ENCODE data around the gene BTBD17.

BTBD17 gene

DNA sequence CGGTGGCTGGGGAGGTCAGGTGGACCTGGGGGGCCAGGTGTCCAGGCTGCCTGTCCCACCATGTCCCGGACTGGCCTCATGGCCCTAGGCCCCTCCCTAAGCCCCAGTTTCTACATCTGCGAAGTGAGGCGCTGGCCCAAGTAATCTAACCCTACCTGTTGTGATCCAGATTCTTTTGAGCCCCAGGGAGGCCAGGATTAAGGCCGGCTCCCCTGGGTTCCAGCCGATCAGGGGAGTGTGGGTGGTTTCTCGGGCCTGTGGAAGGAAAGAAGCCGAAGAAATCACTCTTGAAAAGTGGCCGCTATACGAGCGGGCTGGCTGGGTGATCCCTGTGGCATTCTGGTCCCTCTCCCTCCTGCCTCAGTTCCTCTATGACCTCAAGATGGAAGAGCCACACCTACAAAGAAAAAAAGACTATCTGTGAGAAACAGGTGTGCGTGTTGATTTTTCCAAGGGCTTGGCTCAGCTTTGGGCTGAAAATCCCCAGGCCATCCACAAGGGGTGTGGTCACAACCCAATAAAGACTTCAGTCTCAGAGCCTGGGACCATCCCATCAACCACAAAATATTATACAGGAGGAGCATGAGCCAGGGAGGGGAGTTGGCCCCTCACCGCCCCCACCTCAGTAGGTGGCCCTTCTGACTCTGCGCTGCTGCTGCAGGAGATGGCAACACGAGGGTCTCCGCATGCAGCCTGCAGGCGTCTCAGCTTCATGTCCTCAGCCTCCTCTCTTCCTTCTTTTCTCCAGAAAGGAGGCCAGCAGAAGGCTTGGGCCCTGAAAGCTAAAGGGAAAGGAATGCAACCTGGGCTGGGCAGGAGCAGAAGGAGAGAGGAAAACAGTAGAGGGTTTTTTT is 25.9 kb upstream of the BTBD17 start:
- no peak for FAIRE-seq

- no peak for FAIRE-seq
These were observed 24.7 kb upstream of the BTBD17 start for GRCh38 chr17:74386386-74386785.

GRCh38 chr17:74385201-74385600 is 23.5 kb upstream of the BTBD17 start:
- FAIRE-seq: no peak

DNA sequence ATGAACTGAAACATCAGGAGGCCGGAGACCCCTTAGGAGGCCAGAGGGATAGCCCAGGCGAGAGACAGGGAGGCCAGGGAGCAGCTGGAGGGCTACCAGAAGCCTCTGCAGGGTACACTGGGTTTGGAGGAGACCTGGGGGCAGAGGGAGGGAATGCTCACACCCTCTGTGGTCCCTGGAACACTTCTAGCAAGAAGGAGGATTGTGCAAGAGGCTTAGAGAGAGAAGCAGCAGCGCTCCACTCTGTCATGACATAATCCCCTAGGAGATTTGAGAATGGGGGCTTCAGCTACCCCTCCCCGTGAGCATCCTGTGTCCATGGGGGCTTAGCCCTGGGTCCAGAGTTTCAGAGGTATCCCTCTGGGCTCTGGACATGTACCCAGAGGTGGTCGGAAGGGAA is 21.5 kb upstream of the BTBD17 start:
- FAIRE-seq: no peak

GRCh38 chr17:74380959-74381808 is 19.5 kb upstream of the BTBD17 start:
- FAIRE-seq: no peak

- FAIRE-seq: no peak
These were observed 18.7 kb upstream of the BTBD17 start for GRCh38 chr17:74380086-74380958.

DNA sequence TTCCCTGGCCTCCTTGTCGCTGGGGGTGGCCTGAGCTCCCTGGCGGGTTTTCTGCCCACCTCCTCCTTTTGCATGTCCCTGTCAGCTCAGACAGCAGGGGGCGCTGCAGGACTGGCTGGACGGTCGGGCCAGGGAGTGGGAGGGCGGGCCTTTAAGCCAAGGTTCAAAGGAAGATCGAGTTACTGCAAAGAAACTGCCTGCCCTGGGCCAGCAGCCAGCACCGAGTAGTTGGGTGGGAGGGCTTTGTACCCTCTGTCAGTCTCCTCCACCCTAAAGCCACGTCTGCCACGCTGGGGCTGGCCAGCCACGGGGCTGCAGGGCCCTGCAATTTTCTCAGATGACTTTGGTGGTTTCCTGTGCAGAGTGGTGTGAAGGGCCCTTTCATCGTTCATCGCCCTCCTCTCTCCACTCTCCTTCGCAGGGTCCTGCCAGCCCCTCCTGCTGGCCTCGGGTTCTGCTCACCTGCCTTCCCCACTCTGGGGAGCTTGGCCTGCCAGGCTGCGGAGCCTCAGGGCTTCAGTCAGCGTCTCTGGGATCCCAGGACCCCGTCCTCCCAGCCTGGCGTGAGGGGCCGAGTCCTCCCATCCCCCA is 17.9 kb upstream of the BTBD17 start:
- no peak for FAIRE-seq

GRCh38 chr17:74374858-74375257 is 13.2 kb upstream of the BTBD17 start:
- no peak for FAIRE-seq

- FAIRE-seq: no peak
These were observed 12.4 kb upstream of the BTBD17 start for GRCh38 chr17:74373838-74374606.

DNA sequence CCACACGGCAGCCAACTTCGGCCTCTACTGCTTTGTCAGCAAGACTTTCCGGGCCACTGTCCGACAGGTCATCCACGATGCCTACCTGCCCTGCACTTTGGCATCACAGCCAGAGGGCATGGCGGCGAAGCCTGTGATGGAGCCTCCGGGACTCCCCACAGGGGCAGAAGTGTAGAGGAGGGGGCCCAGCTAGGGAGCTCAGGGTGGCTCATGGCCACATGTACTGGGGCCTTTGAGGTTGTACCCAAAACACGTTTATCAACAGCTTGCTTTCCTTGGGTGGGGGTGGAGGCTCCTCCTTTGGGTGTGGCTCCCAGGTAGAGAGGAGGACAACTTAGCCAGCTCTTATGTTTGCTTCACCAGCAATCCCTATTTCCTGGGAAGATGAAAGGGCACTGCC is 10.8 kb upstream of the BTBD17 start:
- FAIRE-seq: no peak

DNA sequence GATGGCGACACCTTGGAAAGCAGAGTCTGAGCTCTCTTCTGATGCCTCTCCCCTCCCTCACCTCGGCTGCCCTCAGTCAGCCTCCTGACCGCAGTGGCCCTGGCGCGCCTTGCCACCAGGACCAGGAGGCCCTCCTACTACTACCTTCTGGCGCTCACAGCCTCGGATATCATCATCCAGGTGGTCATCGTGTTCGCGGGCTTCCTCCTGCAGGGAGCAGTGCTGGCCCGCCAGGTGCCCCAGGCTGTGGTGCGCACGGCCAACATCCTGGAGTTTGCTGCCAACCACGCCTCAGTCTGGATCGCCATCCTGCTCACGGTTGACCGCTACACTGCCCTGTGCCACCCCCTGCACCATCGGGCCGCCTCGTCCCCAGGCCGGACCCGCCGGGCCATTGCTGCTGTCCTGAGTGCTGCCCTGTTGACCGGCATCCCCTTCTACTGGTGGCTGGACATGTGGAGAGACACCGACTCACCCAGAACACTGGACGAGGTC is 10.0 kb upstream of the BTBD17 start:
- no peak for FAIRE-seq

- FAIRE-seq: no peak
These were observed 8.2 kb upstream of the BTBD17 start for GRCh38 chr17:74369665-74370490.

GRCh38 chr17:74369221-74369620 is 7.6 kb upstream of the BTBD17 start:
- no peak for FAIRE-seq

DNA sequence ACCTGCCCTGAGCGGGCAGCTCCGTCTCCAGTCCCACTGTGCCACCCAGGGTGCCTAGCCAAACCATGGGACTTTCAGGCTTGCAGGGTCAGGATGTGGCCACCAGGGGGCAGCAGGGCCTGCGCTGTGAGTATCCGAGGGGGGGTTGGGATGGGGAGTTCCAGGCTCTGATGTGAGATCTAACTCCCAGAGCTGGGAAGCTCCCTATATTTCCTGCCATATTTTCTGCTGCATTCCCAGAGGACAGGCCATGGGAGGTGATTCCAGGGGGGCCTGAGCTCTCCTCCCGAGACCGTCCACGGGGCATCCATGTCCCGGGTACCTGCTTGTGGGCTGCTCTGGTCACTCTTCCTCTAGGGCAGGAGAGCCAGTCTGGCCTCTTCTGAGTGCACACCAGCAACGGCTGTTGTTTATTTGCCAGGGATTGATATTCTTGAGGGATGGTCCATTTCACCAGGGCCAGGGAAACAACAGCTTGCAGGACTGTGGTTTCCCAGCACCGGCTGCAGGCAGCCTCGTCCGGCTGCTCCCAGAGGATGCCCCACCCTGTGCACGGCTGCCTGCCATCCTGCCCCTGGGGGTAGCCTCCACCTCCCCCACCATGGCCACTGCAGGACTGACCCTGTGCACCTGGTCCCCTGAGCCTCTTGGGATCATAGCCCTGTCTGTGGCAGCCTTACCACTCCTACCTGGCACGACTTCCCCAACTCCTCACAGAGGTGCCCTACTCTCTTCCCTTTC is 6.8 kb upstream of the BTBD17 start:
- no peak for FAIRE-seq

DNA sequence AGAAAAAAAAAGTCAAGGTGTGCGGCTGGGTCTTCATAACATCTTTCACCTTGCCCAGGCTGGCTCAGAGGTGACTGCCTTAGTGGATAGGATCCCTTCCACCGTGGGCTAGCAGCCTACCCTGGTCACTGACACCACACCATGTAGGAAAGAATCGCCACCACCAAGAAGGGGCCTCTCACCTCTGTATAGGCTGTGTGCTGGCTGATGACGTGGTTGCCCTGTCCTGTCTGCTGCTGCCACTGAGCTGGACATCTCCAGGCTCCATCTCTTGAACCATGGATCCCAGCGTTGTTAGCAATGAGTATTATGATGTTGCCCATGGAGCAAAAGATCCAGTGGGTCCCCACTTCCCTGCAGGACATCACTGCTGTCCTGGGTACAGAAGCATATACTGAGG is 5.5 kb upstream of the BTBD17 start, which contains the start of gene GPR142:
TSS of gene GPR142 (plus strand) at position 301 of the 400 bp plus-strand sequence. CDS start 2,035 bp downstream, outside the sequence.
- no peak for FAIRE-seq

DNA sequence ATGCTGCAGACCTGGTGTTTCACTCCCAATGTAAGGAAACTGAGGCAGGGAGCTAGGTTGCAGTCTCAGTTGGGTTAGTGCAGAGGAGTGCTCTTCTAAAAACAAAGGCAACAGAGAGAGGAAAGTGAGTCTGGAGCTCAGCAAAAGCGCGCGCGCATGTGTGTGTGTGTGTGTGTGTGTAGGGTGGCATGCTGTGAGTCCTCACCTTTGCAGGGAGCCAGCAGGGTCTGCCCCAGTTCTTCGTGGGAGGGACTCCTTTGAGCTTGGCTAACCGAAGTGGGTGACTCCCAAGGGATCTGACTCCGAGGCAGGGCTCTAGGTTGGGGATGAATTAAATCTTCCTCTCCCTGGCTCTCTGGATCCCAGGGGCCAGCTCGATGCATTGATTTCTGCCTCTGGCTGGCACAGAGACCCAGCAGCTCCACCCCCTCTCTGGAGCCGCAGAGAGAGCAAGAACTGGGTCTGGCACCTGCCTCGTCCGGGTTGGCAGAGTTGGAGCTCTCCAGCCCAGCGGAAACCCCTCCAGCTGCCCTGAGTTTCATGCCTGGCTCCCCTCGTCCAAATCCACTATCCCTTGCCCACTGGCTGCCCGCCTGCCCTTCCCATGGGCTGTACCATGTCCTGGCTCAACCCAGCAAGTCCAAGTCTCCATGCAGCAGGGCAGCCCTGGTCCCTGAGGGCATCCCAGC is 1.3 kb upstream of the BTBD17 start:
- no peak for FAIRE-seq

- FAIRE-seq: no peak
These were observed 369 bp upstream of the BTBD17 start for GRCh38 chr17:74362069-74362405.

DNA sequence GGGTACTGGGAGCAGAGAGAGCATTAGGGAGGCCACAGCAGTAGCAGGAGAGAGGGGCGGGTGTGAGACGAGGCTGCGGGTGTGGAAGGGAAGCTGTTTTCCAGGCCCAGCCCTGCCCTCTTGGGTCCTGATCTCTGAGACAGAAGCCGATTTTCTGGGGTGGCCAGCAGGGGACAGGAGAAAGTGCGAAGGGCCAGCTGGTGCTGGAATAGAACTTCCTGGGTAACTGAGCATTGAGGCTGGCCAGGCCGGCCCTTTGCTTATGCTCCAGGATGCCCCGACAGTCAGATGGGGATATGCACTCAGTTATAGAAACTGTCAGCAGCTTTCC is 804 bp downstream of the BTBD17 start:
- no peak for FAIRE-seq

- no peak for FAIRE-seq
These were observed 1.8 kb downstream of the BTBD17 start for GRCh38 chr17:74359916-74360315.
